ENCODE measurements around the gene IFNA10. TPM values are rescaled to one million over a fixed set of nuclear protein-coding genes. Genes with fewer than 3 reads are reported as not detected.

The IFNA10 gene
- total and polyA plus RNA-seq, 2 of the 4 experiments (the other 2 are of a cell fraction) = not detected

- no peak overlapping the region for H3K4ac ChIP-seq (ENCODE audit: low read depth, low read length)
- intact Hi-C loops (cut with micrococcal nuclease) = no loop called here
- no peak overlapping the region for H3K4me2 ChIP-seq (ENCODE audit: low read depth, low read length)
- no peaks in the 10 kb centered on the region for H4K20me1 ChIP-seq (ENCODE audit: insufficient read depth, low read length)
- no peak overlapping the region for H4K8ac ChIP-seq (ENCODE audit: low read depth in 2 of 2, low read length in 2 of 2)
- H3K27me3 ChIP-seq (ENCODE audit: control insufficient read depth, insufficient read depth, low read length) = peaks cover 2% of the 10 kb centered on the region; the same call in 1 of the 2 replicates
- H3K4me1 ChIP-seq (ENCODE audit: control insufficient read depth, insufficient read depth, low read length) = no peaks in the 10 kb centered on the region
- no peak for TF ChIP-seq USF2 (IDR thresholded peaks at IDR 0.05; ENCODE audit: low read depth, low read length)
- no peak for TF ChIP-seq BHLHE40 (IDR thresholded peaks at IDR 0.05; ENCODE audit: low read depth, low read length)
- ATAC-seq (ENCODE audit: low read depth) (no peak), DNase-seq (no peak)
- H3K36me3 ChIP-seq (ENCODE audit: control insufficient read depth, insufficient read depth, low read length) = no peaks in the 10 kb centered on the region
- H4K91ac ChIP-seq (ENCODE audit: insufficient read depth, low read depth, low read length) = no peak overlapping the region
- no peak overlapping the region for H2BK120ac ChIP-seq (ENCODE audit: low read depth, low read length)
- dilution Hi-C loops (cut with HindIII; ENCODE audit: low sequenced_read_pairs, unreplicated experiment) = no loop called here
- H3K27ac ChIP-seq (ENCODE audit: insufficient read depth, low read length) = no peak overlapping the region
- no peak overlapping the region for H2AFZ ChIP-seq (replicated peaks; ENCODE audit: low read length, poor library complexity)
- WGBS, 2 experiments (ENCODE audit: extremely low coverage in 2 of 2, insufficient read length in 1 of 2) = 20% methylated on average over 1 of the region's 4 CpGs; no CpG with 5 or more reads in 1 of the 2 experiments
- ChIA-PET CTCF (interaction anchor here (2.3 kb wide), 1 partner anchor 19 kb away, joined by 10 read pairs; no protein-coding TSS in a partner anchor), POLR2A (ENCODE audit: unreplicated experiment) (no interaction called here)
- BruUV-seq (replicated peaks) = no TSS peak
- H2AK5ac ChIP-seq (ENCODE audit: low read depth, low read length) = no peak overlapping the region
- no peak overlapping the region for H3K56ac ChIP-seq (ENCODE audit: extremely low read depth, insufficient read depth, low read length)
- H3K9ac ChIP-seq (ENCODE audit: low read depth, low read length) = no peak overlapping the region
- H2BK20ac ChIP-seq (ENCODE audit: low read depth, low read length) = no peak overlapping the region
- H4K5ac ChIP-seq (ENCODE audit: low read depth, low read length) = no peak overlapping the region
- H3K14ac ChIP-seq (replicated peaks; ENCODE audit: low read depth, low read length) = no peak overlapping the region
- H2BK5ac ChIP-seq (ENCODE audit: low read depth, low read length, poor library complexity, severe bottlenecking) = no peak overlapping the region
- in situ Hi-C loops (cut with MboI; ENCODE audit: low sequenced_read_pairs) = no loop called here
- no peaks in the 10 kb centered on the region for H3K9me1 ChIP-seq (ENCODE audit: insufficient read depth, low read length)
- H3K79me1 ChIP-seq (ENCODE audit: low read depth in 1 of 2, low read length in 2 of 2) = no peaks in the 10 kb centered on the region
- H2BK15ac ChIP-seq (ENCODE audit: low read depth, low read length) = no peak overlapping the region
- H2AK9ac ChIP-seq (replicated peaks; ENCODE audit: low read depth, low read length, poor library complexity) = no peak overlapping the region
- H3K9me3 ChIP-seq (ENCODE audit: control insufficient read depth, insufficient read depth, low read length) = no peaks in the 10 kb centered on the region
- H3K18ac ChIP-seq (ENCODE audit: low read depth, low read length) = no peak overlapping the region
- H3K4me3 ChIP-seq (ENCODE audit: insufficient read depth, low read depth, low read length) = no peak overlapping the region
- H3K23ac ChIP-seq (ENCODE audit: low read depth, low read length) = no peak overlapping the region
Measured at GRCh38 chr9:21234153-21234687, 27.3 kb upstream of the IFNA10 start.
